ENCODE results near the gene PFKFB4.

DNA sequence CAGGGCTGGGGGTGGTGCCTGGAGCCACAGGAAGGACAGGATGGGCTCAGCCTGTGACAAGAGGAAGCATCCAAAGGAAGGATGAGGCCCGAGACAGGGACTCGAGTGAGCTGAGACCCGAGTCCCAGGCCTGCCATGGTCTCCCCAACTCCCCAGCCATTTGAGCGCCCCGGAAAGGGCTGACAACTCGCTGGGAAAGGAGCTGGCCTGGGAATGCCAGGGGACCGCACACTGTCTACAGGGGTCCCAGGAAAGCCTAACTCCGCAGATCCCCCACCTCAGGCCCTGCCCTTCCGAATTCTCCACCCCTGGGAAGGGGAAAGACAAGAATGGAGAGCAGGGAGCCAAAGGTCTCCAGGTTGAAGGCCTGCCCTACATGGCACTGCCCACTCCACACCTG, 31.6 kb downstream of the PFKFB4 start:
- TF ChIP-seq CTCF (conservative IDR thresholded peaks at IDR 0.05; ENCODE audit: low read depth, low read length): no peak
- no peak for TF ChIP-seq CEBPB (IDR thresholded peaks at IDR 0.05; ENCODE audit: low read depth, low read length)
- TF ChIP-seq POLR2A (IDR thresholded peaks at IDR 0.05; ENCODE audit: low read depth, low read length): no peak
- TF ChIP-seq RAD21 (IDR thresholded peaks at IDR 0.05; ENCODE audit: low read length): no peak
- no peak for TF ChIP-seq BHLHE40 (IDR thresholded peaks at IDR 0.05; ENCODE audit: low read depth, low read length)
- no peak for TF ChIP-seq RCOR1 (IDR thresholded peaks at IDR 0.05; ENCODE audit: insufficient replicate concordance, low read length)
- TF ChIP-seq CHD1 (IDR thresholded peaks at IDR 0.05; ENCODE audit: low read depth, low read length): no peak
- TF ChIP-seq FOS (IDR thresholded peaks at IDR 0.05; ENCODE audit: low read depth, low read length): no peak
- TF ChIP-seq, protein P1, sequence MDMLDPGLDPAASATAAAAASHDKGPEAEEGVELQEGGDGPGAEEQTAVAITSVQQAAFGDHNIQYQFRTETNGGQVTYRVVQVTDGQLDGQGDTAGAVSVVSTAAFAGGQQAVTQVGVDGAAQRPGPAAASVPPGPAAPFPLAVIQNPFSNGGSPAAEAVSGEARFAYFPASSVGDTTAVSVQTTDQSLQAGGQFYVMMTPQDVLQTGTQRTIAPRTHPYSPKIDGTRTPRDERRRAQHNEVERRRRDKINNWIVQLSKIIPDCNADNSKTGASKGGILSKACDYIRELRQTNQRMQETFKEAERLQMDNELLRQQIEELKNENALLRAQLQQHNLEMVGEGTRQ (IDR thresholded peaks at IDR 0.05; ENCODE audit: low read depth, low read length): no peak
- TF ChIP-seq, protein P2, sequence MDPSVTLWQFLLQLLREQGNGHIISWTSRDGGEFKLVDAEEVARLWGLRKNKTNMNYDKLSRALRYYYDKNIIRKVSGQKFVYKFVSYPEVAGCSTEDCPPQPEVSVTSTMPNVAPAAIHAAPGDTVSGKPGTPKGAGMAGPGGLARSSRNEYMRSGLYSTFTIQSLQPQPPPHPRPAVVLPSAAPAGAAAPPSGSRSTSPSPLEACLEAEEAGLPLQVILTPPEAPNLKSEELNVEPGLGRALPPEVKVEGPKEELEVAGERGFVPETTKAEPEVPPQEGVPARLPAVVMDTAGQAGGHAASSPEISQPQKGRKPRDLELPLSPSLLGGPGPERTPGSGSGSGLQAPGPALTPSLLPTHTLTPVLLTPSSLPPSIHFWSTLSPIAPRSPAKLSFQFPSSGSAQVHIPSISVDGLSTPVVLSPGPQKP (IDR thresholded peaks at IDR 0.05; ENCODE audit: borderline replicate concordance, low read depth, low read length): no peak
- TF ChIP-seq MXI1 (IDR thresholded peaks at IDR 0.05; ENCODE audit: borderline replicate concordance, low read depth, low read length): no peak
- no peak for TF ChIP-seq MAFK (IDR thresholded peaks at IDR 0.05; ENCODE audit: low read depth, low read length)
- TF ChIP-seq RFX5 (IDR thresholded peaks at IDR 0.05; ENCODE audit: low read depth, low read length): no peak
- TF ChIP-seq NFE2L2 (IDR thresholded peaks at IDR 0.05; ENCODE audit: low read depth, low read length): no peak
